Iris pigment epithelial cell (primary cell): Measurements from ENCODE around the gene LRBA.

Experiments used
- DNase-seq: peaks from one replicate; pipeline ENCODE4 v3.0.0-alpha.2; 2011; ENCODE audit warnings: low read depth

The LRBA gene

GRCh38 chr4:150322646-150323045 is 692.4 kb downstream of the LRBA start:
- no peak for DNase-seq

GRCh38 chr4:150321113-150321512 is 694.0 kb downstream of the LRBA start:
- no peak for DNase-seq

- no peak for DNase-seq
These were observed 696.1 kb downstream of the LRBA start for GRCh38 chr4:150318971-150319370.

- DNase-seq = no peak
These were observed 696.6 kb downstream of the LRBA start for GRCh38 chr4:150318527-150318926.

GRCh38 chr4:150316332-150317205 is 698.5 kb downstream of the LRBA start:
- no peak for DNase-seq

GRCh38 chr4:150315691-150316090 is 699.4 kb downstream of the LRBA start:
- no peak for DNase-seq

- DNase-seq = no peak
These were observed 699.9 kb downstream of the LRBA start for GRCh38 chr4:150315175-150315574.

GRCh38 chr4:150314031-150314430 is 701.1 kb downstream of the LRBA start:
- DNase-seq = no peak

- peak; percentile 85 for DNase-seq
These were observed 704.8 kb downstream of the LRBA start for GRCh38 chr4:150310159-150310895.

- DNase-seq = peak; percentile 83
These were observed 706.1 kb downstream of the LRBA start for GRCh38 chr4:150308824-150309472.

GRCh38 chr4:150306719-150307118 is 708.4 kb downstream of the LRBA start:
- DNase-seq = no peak

- DNase-seq = peak; percentile 77
These were observed 709.1 kb downstream of the LRBA start for GRCh38 chr4:150305995-150306394.

- peak; percentile 98 for DNase-seq
These were observed 712.5 kb downstream of the LRBA start for GRCh38 chr4:150302553-150302952.

- DNase-seq = no peak
These were observed 715.3 kb downstream of the LRBA start for GRCh38 chr4:150299816-150300215.

- DNase-seq = peak; percentile 70
These were observed 717.1 kb downstream of the LRBA start for GRCh38 chr4:150297861-150298474.

GRCh38 chr4:150289881-150290280 is 725.2 kb downstream of the LRBA start:
- DNase-seq = no peak

GRCh38 chr4:150289198-150289597 is 725.9 kb downstream of the LRBA start:
- no peak for DNase-seq

GRCh38 chr4:150286656-150287055 is 728.4 kb downstream of the LRBA start:
- no peak for DNase-seq

GRCh38 chr4:150283689-150284088 is 731.4 kb downstream of the LRBA start:
- peak; percentile 97 for DNase-seq

GRCh38 chr4:150280975-150281374 is 734.1 kb downstream of the LRBA start:
- no peak for DNase-seq

- DNase-seq = peak; percentile 82
These were observed 734.8 kb downstream of the LRBA start for GRCh38 chr4:150280081-150280895.
